Cardiac muscle cell (in vitro differentiated cells and primary cell): ENCODE results near the gene SWT1. TPM values are rescaled to one million over a fixed set of nuclear protein-coding genes. Genes with fewer than 3 reads are reported as not detected.
A peak's percentile ranks its signal among the peaks of the same experiment; 100 is the strongest.
"Not testable (repeated sequence)": the region's sequence is repeated elsewhere in the genome, so short reads cannot be mapped to it uniquely, and the experiment has no call there.

Source experiments
- DNase-seq, 2 donors: peaks; one replicate each; pipeline versions ENCODE4 v3.0.0 to v3.0.0-alpha.2; 2010 to 2017; ENCODE audit warnings: low read depth in 1 of 2, low spot score in 1 of 2
- H3K27ac ChIP-seq: fragments of 200-600 bp; sonication (generic); 2 replicates; pipeline ENCODE4 v1.5.1; 2016
- H3K27me3 ChIP-seq: fragments of 200-600 bp; sonication (generic); 2 replicates; pipeline ENCODE4 v1.6.0; 2016; ENCODE audit warnings: control low read depth
- H3K36me3 ChIP-seq: fragments of 200-600 bp; sonication (generic); 2 replicates; pipeline ENCODE4 v1.5.1; 2016; ENCODE audit warnings: control low read depth
- H3K4me1 ChIP-seq: fragments of 200-600 bp; sonication (generic); 2 replicates; pipeline ENCODE4 v1.8.1; 2017; ENCODE audit warnings: low read depth, mild to moderate bottlenecking, mixed run types
- H3K4me3 ChIP-seq: fragments of 200-600 bp; sonication (generic); 2 replicates; pipeline ENCODE4 v1.5.1; 2016; ENCODE audit warnings: mild to moderate bottlenecking
- H3K9me3 ChIP-seq: fragments of 200-600 bp; sonication (generic); 2 replicates; pipeline ENCODE4 v1.5.1; 2017; ENCODE audit warnings: low read depth, mild to moderate bottlenecking, control low read depth
- CTCF ChIP-seq: IDR thresholded peaks from 2 replicates; pipeline ENCODE4 v1.5.1; 2012; ENCODE audit warnings: low read depth, mild to moderate bottlenecking, low read length
- polyA plus RNA-seq: library from polyadenylated mRNA; unstranded; fragments of >200 nt; fragmentation: Nextera tagmentation; extraction: Ambion mirVana; gene quantifications from 2 replicates; pipeline ENCODE4 v1.2.1, GENCODE V29; 2016
- total RNA-seq: library from RNA; depleted of rRNA; stranded (reverse); fragments of >200 nt; gene quantifications from 2 replicates; pipeline ENCODE4 v1.2.3, GENCODE V29; 2016

Gene SWT1
- total and polyA plus RNA-seq, 2 experiments from 2014 or later = 2.8 to 4.9 TPM

- Histone ChIP-seq H3K4me1 (no peaks in the 10 kb centered on the region), H3K4me3 (no peak overlapping the region), H3K36me3 (no peaks in the 10 kb centered on the region), H3K9me3 (no peaks in the 10 kb centered on the region), H3K27ac (no peak overlapping the region), H3K27me3 (peaks cover 20% of the 10 kb centered on the region)
- no peak for DNase-seq
- no peak for TF ChIP-seq CTCF
Measured at GRCh38 chr1:185250063-185250462, 93.1 kb downstream of the SWT1 start.

GRCh38 chr1:185251928-185252327, 95.0 kb downstream of the SWT1 start:
- H3K9me3 ChIP-seq, H3K4me3 ChIP-seq, H3K27ac ChIP-seq, DNase-seq, H3K36me3 ChIP-seq, H3K4me1 ChIP-seq: not testable (repeated sequence)
- H3K27me3 ChIP-seq = peaks cover 16% of the 10 kb centered on the region

GRCh38 chr1:185252404-185252803, 95.4 kb downstream of the SWT1 start:
- H3K27ac ChIP-seq, H3K36me3 ChIP-seq, H3K4me3 ChIP-seq, H3K4me1 ChIP-seq, H3K9me3 ChIP-seq, DNase-seq: not testable (repeated sequence)
- H3K27me3 ChIP-seq = peaks cover 11% of the 10 kb centered on the region

GRCh38 chr1:185255595-185255994, 98.6 kb downstream of the SWT1 start:
- H3K4me3 ChIP-seq, H3K27ac ChIP-seq, H3K27me3 ChIP-seq, H3K9me3 ChIP-seq, H3K36me3 ChIP-seq, DNase-seq: not testable (repeated sequence)
- H3K4me1 ChIP-seq = peaks cover 32% of the 10 kb centered on the region

- not testable (repeated sequence) for H3K27ac ChIP-seq, DNase-seq, H3K9me3 ChIP-seq, H3K36me3 ChIP-seq, H3K27me3 ChIP-seq, H3K4me3 ChIP-seq
- H3K4me1 ChIP-seq = peaks cover 34% of the 10 kb centered on the region
Measured at GRCh38 chr1:185257116-185257949, 100.4 kb downstream of the SWT1 start.

- Histone ChIP-seq H3K9me3 (no peaks in the 10 kb centered on the region), H3K27ac (no peak overlapping the region), H3K36me3 (no peaks in the 10 kb centered on the region), H3K4me3 (no peak overlapping the region), H3K27me3 (no peaks in the 10 kb centered on the region), H3K4me1 (peaks cover 34% of the 10 kb centered on the region)
- no peak for TF ChIP-seq CTCF
- DNase-seq = peak in 1 of 2 donors; percentile 63
Measured at GRCh38 chr1:185257950-185258208, 100.9 kb downstream of the SWT1 start.

- Histone ChIP-seq H3K9me3 (no peaks in the 10 kb centered on the region), H3K27me3 (no peaks in the 10 kb centered on the region), H3K4me1 (peaks cover 34% of the 10 kb centered on the region), H3K36me3 (no peaks in the 10 kb centered on the region), H3K27ac (peak overlapping the region; percentile 70), H3K4me3 (no peak overlapping the region)
- no peak for TF ChIP-seq CTCF
- DNase-seq = peak in 1 of 2 donors; percentile 63
Measured at GRCh38 chr1:185258676-185259075, 101.7 kb downstream of the SWT1 start.
